HG02840 (cell line): Measurements from ENCODE around the gene AP2A1.

Experiments used
- ATAC-seq: cut with Tn5 transposase; IDR thresholded peaks from one replicate; pipeline ENCODE4 v1.9.1; 2021; ENCODE audit warnings: mild to moderate bottlenecking, moderate library complexity, moderate number of reproducible peaks; ENCODE audit not compliant: unreplicated experiment, low FRiP score

The AP2A1 gene

GRCh38 chr19:49851456-49852259 lies 84.9 kb downstream of the AP2A1 start:
- peak; percentile 11 for ATAC-seq

GRCh38 chr19:49852631-49853126 lies 85.9 kb downstream of the AP2A1 start:
- ATAC-seq: no peak

- ATAC-seq: no peak
Measured at GRCh38 chr19:49853852-49854377, 87.1 kb downstream of the AP2A1 start.

GRCh38 chr19:49854378-49855263 lies 87.8 kb downstream of the AP2A1 start:
- no peak for ATAC-seq

GRCh38 chr19:49855277-49855675 lies 88.5 kb downstream of the AP2A1 start:
- no peak for ATAC-seq

- ATAC-seq: no peak
Measured at GRCh38 chr19:49855676-49856573, 89.1 kb downstream of the AP2A1 start.

GRCh38 chr19:49856574-49857021 lies 89.8 kb downstream of the AP2A1 start:
- no peak for ATAC-seq
